MM.1S (cell line): Measurements from ENCODE around the gene PDE4C.

Experiments
- EZH2 ChIP-seq: fragments of 300-600 bp; sonication (generic); optimal IDR thresholded peaks from 2 replicates; pipeline ENCODE3; 2017; ENCODE audit warnings: low read depth, mild to moderate bottlenecking, antibody characterized with exemption, low read length, mixed read lengths
- EZH2phosphoT487 ChIP-seq: fragments of 300-600 bp; sonication (generic); IDR thresholded peaks from 2 replicates; pipeline ENCODE4 v1.6.1; 2018; ENCODE audit warnings: antibody characterized with exemption, low read length
- TF ChIP-seq, protein P1 (sequence below): fragments of 300-600 bp; sonication (generic); IDR thresholded peaks from 2 replicates; pipeline ENCODE4 v1.5.1; 2016; ENCODE audit warnings: antibody characterized with exemption, low read length, mixed read lengths

DNA sequence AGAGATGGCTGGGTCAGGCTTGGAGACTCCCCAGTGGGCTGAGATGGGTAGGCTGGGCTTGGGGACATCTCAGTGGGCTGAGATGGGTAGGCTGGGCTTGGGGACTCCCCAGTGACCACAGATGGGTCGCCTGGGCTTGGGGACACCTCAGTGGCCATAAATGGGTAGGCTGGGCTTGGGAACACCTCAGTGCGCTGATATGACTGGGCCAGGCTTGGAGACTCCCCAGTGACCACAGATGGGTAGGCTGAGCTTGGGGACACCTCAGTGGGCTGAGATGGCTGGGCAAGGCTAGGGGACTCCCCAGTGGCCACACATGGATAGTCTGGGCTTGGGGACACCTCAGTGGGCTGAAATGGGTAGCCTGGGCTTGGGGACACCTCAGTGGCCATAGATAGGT is 35.2 kb upstream of the PDE4C start:
- TF ChIP-seq, protein P1, sequence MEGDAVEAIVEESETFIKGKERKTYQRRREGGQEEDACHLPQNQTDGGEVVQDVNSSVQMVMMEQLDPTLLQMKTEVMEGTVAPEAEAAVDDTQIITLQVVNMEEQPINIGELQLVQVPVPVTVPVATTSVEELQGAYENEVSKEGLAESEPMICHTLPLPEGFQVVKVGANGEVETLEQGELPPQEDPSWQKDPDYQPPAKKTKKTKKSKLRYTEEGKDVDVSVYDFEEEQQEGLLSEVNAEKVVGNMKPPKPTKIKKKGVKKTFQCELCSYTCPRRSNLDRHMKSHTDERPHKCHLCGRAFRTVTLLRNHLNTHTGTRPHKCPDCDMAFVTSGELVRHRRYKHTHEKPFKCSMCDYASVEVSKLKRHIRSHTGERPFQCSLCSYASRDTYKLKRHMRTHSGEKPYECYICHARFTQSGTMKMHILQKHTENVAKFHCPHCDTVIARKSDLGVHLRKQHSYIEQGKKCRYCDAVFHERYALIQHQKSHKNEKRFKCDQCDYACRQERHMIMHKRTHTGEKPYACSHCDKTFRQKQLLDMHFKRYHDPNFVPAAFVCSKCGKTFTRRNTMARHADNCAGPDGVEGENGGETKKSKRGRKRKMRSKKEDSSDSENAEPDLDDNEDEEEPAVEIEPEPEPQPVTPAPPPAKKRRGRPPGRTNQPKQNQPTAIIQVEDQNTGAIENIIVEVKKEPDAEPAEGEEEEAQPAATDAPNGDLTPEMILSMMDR: no peak
- TF ChIP-seq EZH2 (no peak), EZH2phosphoT487 (no peak)
